Keratinocyte (primary cell): Measurements from ENCODE around the gene CCSER1.

Experiments
- CTCF ChIP-seq, 3 experiments: IDR thresholded peaks in 1 of 3; conservative IDR thresholded peaks in 1 of 3; optimal IDR thresholded peaks in 1 of 3; 2 replicates in 2 of 3; 3 replicates in 1 of 3; pipeline versions ENCODE3 to v1.5.1; 2011; ENCODE audit warnings: low read length in 3 of 3, mild to moderate bottlenecking in 3 of 3, moderate library complexity in 2 of 3, control low read depth in 1 of 3, inconsistent platforms in 1 of 3; ENCODE audit not compliant: insufficient read depth in 2 of 3; ENCODE audit errors: extremely low read depth in 1 of 3
- EZH2 ChIP-seq: IDR thresholded peaks from one replicate; pipeline ENCODE4 v1.6.1; 2012; ENCODE audit warnings: inconsistent platforms, mild to moderate bottlenecking, low read length, moderate library complexity

GRCh38 chr4:90292438-90292837, 165.2 kb downstream of the CCSER1 start:
- no peak for TF ChIP-seq EZH2
- TF ChIP-seq CTCF (optimal IDR thresholded peaks at IDR 0.05 in 1 of 3, IDR thresholded peaks at IDR 0.05 in 1 of 3, conservative IDR thresholded peaks at IDR 0.05 in 1 of 3; ENCODE audit: extremely low read depth in 1 of 3, insufficient read depth in 2 of 3, low read length in 3 of 3), result no peak
